T-helper 2 cell treated with Interferon-gamma antibody and Interleukin-4, amounts not matched to agents 100 ng/mL and 5 ng/mL, for 36 hours (primary cell): ENCODE results near the gene CCDC141. TPM values are rescaled to one million over a fixed set of nuclear protein-coding genes. Genes with fewer than 3 reads are reported as not detected.

ENCODE experiments used
- intact Hi-C: fragments of 100-400 bp; cut with micrococcal nuclease; formaldehyde crosslinking; loops from one replicate; pipeline ENCODE4 v1.15.1; 2023
- total RNA-seq: library from RNA; stranded (reverse); gene quantifications from 2 replicates; pipeline ENCODE4 v1.2.3, GENCODE V29; 2022

CCDC141 gene
- total RNA-seq, 1 donor from 2014 or later, result 14.5 TPM

DNA sequence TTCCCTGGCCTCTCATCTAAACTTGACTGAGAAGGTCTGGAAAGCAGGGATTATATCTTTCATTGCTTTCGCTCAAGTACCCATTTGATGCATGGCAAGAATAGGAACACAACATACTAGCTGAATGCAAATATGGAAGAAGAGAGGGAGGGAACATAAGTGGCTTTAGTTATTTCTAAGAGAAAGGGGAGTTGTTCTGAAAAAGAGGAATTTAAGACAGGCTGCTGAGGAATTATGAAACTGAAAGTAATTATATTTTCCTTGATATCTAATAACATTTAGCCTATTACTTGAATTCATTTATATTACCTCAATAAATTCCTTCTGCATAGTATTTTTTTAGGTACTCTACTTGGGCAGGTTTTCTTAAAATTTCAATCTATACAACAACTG is 136.9 kb downstream of the CCDC141 start:
- intact Hi-C loops, result no loop called here

DNA sequence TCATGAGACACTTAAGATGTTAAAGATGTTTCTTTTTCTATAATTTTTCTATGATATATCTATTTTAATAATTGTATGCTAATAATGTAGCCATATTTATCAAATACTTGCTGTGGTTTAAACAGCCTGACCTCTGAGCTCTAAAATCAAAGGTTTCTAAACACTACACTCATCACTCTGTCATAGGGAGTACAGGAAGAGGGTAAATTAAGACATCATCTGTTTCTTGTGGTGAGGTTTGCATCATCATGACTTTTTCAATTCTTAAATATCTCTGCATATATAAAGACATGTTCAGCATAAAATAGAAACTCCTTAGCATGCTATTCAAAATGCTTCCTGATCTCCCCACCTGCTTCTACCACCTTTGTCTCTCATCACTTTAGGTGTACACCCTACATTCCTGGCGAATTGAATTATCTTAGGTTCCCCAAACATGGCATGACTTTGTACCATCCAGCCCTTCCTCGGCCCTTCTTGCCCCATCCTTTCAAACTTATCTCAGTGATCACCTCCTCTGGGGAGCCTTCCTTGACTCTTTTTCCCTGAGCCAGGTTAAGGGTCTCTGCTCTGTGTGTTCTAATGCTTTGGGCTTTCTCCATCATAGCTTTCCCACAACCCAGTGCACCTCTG is 137.4 kb downstream of the CCDC141 start:
- intact Hi-C loops, result no loop called here

- intact Hi-C loops, result no loop called here
Measured at GRCh38 chr2:178911039-178911438, 138.9 kb downstream of the CCDC141 start.

DNA sequence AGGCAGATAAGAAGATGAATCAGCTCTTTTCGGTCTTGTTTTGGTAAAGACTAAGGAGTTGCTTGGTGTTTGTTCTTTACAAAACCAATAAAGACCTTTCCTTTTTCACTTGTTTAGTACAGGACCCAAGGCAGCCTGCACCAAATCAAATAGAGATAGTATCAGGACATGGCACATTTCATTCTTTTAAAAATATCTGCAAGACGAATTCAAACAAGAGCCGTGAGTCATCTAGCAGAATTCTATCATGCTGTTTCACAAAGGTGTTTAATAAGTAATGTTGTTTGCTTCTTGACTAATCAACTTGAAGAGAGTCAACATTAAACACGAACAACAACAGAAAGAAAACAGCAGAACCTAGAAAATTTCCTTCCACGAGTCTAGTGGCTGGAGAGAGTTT is 139.9 kb downstream of the CCDC141 start:
- intact Hi-C loops, result no loop called here

GRCh38 chr2:178909507-178909906 is 140.4 kb downstream of the CCDC141 start:
- intact Hi-C loops, result no loop called here

- intact Hi-C loops, result no loop called here
Measured at GRCh38 chr2:178908810-178909209, 141.1 kb downstream of the CCDC141 start.

DNA sequence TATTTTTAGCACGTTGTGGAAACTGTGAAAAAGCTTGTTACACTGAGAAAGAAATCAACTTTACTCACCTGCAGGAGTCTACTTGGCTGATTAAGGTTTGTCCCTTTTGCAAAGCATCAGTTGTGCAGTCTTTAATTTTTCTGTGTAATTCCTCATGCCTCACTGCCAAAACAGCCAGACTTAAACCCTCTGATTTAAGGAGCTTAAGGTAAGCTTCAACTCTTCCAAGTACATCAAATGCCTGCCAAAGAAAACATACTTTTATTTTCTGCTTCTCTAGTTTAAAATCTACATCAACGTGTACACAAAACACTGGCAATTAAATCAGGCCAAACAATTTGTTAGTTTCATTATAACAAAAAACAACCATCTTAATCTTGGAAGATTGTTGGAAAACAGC is 144.7 kb downstream of the CCDC141 start:
- intact Hi-C loops, result no loop called here

GRCh38 chr2:178899656-178900055 is 150.3 kb downstream of the CCDC141 start:
- intact Hi-C loops, result no loop called here

DNA sequence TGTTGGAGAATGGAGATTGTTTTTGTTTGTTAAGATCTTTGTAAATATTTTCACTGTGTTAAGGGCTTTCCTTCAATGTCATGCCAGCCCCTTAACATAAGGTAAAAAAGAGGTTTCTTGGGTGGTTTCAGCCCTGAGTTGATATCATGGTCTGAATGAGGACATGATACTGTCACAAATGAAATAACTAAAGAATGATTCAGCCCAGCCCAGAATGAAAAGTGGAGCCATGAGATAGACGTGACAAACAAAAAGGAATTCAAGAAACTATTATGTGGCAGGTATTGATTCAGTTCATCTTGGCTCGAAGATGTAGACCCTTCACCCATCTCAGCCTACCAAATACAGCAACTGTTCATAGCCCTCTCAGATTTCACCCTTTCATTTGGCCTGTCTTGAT is 154.1 kb downstream of the CCDC141 start:
- intact Hi-C loops, result no loop called here

DNA sequence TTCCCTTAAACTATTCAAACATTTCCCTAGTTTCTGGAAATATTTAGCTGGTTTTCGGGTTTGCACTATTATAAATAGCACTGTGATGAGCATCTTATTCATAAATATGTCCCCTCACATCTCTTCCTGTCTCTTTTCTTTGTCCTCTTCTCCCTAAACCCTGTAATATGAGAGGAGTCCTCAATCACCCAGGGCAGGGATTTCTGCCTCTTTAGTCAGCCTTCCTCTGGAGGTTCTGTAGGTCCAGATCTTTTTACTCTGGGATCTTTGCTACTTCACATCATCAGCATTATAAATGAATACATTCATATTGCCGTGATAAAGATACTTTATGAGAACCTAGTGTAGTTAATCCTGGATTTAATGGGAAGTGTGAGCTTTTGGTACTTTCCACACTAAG is 154.8 kb downstream of the CCDC141 start:
- intact Hi-C loops, result no loop called here

- intact Hi-C loops, result loop anchor here (5.0 kb wide), 1 partner anchor 139 kb away; no protein-coding TSS in a partner anchor
Measured at GRCh38 chr2:178892751-178893625, 156.9 kb downstream of the CCDC141 start.

DNA sequence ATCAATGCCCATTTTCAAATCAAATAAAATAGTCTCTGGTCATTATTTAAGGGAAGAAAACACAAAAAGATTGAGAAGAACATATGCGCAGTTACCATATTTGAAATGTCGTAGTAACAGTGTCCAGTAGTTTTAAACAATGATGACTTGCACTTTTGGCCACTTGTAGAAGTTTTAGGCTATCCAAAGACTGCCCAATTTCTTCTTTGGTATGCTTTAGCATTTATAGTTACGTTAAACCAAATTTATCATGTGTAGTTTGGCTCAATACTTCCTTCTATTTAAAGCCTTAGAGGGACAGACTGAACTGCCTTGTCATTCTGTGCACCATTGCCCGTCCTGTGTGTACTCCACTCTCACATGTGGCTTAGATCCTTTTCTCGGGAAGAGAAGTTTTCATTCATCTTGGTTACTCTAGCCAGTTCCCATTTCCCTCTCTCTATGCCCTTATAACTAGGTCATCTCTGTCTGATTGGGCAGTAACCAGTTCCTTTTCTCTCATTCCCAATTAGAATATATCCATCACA is 157.9 kb downstream of the CCDC141 start:
- intact Hi-C loops, result loop anchor here (1.0 to 5.0 kb wide), 4 partner anchors 22 to 237 kb away; no protein-coding TSS in a partner anchor

- intact Hi-C loops, result loop anchor here (1.0 to 5.0 kb wide), 4 partner anchors 23 to 238 kb away; no protein-coding TSS in a partner anchor
Measured at GRCh38 chr2:178891265-178891958, 158.5 kb downstream of the CCDC141 start.

DNA sequence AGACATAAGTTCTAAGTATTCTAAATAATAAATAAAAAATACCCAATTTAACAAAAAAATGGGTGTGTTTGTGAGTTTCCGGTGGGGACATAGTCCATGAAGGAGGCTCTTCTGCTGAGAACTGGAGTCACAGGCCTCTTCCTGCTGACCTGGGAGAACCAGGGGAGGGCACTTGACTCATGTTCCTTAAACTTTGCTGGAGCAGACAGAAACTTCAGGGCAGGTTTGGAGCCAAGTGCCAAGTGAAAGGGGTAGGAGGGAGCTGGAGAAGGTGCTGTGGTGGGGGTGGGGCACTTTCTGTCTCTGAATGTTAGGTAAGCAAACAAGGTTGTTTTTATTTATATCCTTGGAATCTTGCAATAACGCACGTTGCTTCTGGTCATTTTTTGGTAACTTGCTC is 163.9 kb downstream of the CCDC141 start:
- intact Hi-C loops, result no loop called here

DNA sequence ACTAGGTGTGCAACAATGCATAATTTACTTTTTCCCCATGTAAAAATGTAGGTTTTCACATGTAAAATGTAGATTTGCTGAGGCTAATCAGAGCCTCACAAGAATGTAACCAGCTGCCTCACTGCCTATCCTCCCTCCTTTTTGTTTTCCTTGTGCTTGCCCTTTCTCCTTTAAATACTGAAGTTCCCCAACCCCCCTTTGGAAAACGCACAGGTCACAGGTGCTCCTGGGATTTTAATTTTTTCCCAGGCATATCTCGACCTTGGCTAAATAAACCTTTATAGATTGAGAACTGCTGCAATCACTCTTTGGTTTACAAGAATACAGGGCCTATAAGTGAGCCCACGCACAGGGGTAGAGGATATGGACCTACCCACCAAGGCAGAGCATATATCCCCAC is 165.5 kb downstream of the CCDC141 start:
- intact Hi-C loops, result no loop called here

DNA sequence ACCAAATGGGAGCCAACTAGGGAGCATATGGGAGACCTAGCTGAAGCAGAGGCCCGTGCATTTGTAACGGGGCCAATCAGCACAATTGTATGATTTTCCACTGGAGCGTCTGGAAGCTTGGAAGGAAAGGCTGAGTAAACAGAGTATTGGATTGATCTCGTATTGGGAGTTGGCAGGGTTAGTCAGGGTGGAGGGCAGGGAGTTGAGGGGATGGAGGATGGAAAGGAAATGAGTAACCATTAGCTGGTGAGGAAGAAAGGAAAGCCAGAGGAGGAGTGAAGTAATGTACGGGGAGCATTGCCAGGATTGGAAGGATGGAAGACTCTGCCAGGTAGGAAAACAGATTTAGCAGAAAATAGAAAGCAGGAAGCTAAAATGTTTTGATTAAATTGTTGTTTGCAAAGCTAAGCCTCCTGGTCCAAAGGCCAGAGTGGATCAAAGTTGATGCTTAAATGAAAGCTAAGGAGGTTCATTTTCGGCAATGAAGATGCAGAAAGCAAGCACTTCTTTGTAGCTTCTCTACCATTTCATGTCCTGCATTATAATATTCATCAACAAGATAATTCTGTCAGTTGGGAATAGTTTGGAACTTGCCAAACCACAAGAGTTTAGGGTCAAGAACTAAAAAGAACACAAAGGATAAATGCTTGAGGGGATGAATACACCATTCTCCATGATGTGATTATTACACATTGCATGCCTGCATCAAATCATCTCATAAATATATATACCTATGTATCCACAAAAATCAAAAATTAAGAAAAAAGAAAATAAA is 167.1 kb downstream of the CCDC141 start:
- intact Hi-C loops, result no loop called here

DNA sequence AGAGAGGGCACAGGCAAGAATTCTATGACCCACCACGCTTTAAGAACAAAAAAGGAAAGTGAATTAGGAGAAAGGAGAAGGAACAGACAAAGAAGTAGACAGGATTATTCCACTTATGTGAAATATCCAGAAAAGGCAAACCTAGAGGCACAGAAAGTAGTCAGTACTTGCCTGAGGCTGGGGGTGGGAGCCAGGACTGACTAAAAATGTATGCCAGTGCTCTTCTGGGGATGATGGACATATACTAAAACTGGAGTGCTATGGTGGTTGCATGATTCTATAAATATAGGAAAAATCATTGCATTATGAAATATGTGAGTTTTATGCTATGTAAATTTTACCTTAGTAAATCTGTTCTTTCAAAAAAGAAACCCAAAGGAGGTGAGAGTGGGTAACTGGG is 168.9 kb downstream of the CCDC141 start:
- intact Hi-C loops, result no loop called here

- intact Hi-C loops, result no loop called here
Measured at GRCh38 chr2:178880257-178880656, 169.7 kb downstream of the CCDC141 start.

DNA sequence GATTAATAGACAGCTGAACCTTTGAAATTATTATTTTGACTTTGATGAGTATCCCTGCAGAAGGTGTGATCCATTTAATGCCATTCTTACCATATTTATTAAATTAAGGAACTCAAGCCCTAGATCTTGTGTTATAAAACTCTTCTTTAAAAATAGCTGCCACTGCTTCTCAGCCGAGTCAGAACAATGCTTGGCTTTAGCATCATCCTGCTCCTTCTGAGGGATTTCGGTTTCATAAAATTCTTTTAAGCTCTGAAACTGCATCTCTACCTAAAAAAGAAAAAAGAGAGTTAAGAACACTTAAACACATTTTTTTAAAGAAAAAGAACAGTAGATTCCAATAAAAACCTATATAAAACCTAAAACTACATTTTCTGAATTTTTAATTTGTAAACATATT is 172.1 kb downstream of the CCDC141 start:
- intact Hi-C loops, result no loop called here

DNA sequence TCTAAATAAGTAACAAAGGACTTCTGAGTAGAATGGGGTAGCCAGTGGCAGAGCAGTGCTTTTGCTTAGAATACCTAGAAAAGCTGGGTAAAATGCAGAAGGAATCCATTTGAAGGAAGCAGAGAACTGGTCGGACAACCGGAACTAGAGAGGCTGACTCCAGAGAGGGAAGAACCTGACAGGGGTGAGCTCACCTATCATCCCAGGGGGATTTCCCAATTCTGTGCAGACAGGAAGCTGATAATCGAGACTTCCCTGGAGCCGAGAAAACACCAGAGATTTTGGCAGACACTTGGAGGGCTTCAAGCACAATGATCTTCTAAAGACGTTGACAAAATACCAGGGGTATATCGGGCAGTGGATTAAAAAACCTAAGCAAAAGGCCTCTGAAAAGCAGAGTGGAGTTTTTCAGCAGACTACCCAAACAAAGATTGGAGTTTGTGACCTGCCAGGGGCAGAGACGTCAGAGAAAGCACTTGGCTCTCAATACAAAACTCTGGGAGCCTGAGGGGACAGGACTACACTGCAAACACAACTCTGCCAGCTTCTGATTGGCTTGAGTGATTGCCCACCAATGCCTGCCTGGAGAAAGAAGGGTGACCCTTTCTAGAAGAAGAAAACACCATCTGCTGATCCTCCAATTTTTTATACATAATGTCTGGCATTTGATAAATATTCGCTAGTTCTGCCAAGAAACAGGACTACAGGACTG is 175.3 kb downstream of the CCDC141 start:
- intact Hi-C loops, result loop anchor here (5.0 kb wide), 1 partner anchor 57 kb away; no protein-coding TSS in a partner anchor
